GM23248 (cell line): Measurements from ENCODE around the gene RSF1.

ENCODE experiments used
- EZH2 ChIP-seq: fragments of 200-600 bp; sonication (generic); IDR thresholded peaks from 2 replicates; pipeline ENCODE4 v1.6.1; 2018; ENCODE audit warnings: antibody characterized with exemption, mild to moderate bottlenecking; ENCODE audit not compliant: insufficient read depth, poor library complexity, severe bottlenecking
- EZH2phosphoT487 ChIP-seq: fragments of 200-600 bp; sonication (generic); IDR thresholded peaks from 2 replicates; pipeline ENCODE4 v1.6.1; 2018; ENCODE audit warnings: antibody characterized with exemption, moderate library complexity, mild to moderate bottlenecking, low read depth; ENCODE audit not compliant: insufficient read depth

GRCh38 chr11:77758331-77758730 lies 62.2 kb downstream of the RSF1 start:
- TF ChIP-seq EZH2 (no peak), EZH2phosphoT487 (no peak)
